Activated T-helper 2 cell treated with anti-CD3 and anti-CD28 coated beads, Interferon-gamma antibody, Interleukin-2, Interleukin-4, amounts not matched to agents 10 μg/mL and 5 μg/mL and 100 μg/mL, durations not matched to agents 14 hours and 24 hours and 36 hours (primary cell): ENCODE results near the gene ARFGEF3. TPM values are rescaled to one million over a fixed set of nuclear protein-coding genes. Genes with fewer than 3 reads are reported as not detected.

Source experiments
- DNase-seq: peaks from one replicate; pipeline ENCODE4 v3.0.0; 2021; ENCODE audit warnings: low spot score
- H3K27ac Mint-ChIP-seq: one replicate; pipeline ENCODE4 v1.8.0; 2021; ENCODE audit warnings: mixed read lengths
- H3K27me3 Mint-ChIP-seq: one replicate; pipeline ENCODE4 v1.8.0; 2021; ENCODE audit warnings: low read depth, mixed read lengths
- H3K36me3 Mint-ChIP-seq: one replicate; pipeline ENCODE4 v1.8.0; 2021; ENCODE audit warnings: low read depth, mixed read lengths
- H3K4me1 Mint-ChIP-seq: one replicate; pipeline ENCODE4 v1.8.0; 2021; ENCODE audit warnings: low read depth, mixed read lengths
- H3K4me3 Mint-ChIP-seq: one replicate; pipeline ENCODE4 v1.8.0; 2021; ENCODE audit warnings: low read depth, mild to moderate bottlenecking, moderate library complexity, mixed read lengths
- H3K9me3 Mint-ChIP-seq: one replicate; pipeline ENCODE4 v1.8.0; 2021; ENCODE audit warnings: mixed read lengths
- intact Hi-C: fragments of 100-400 bp; cut with micrococcal nuclease; formaldehyde crosslinking; loops from one replicate; pipeline ENCODE4 v1.15.1; 2023
- total RNA-seq: library from RNA; stranded (reverse); gene quantifications from 2 replicates; pipeline ENCODE4 v1.2.3, GENCODE V29; 2022

Gene ARFGEF3
- total RNA-seq, 1 donor from 2014 or later: 0.55 TPM

GRCh38 chr6:138145402-138145801 lies 16.3 kb upstream of the ARFGEF3 start:
- intact Hi-C loops: no loop called here
- H3K36me3 Mint-ChIP-seq: no peaks in the 10 kb centered on the region
- H3K4me3 Mint-ChIP-seq: no peak overlapping the region
- H3K9me3 Mint-ChIP-seq: no peaks in the 10 kb centered on the region
- no peak for DNase-seq
- no peak overlapping the region for H3K27ac Mint-ChIP-seq
- no peaks in the 10 kb centered on the region for H3K4me1 Mint-ChIP-seq
- peaks cover 29% of the 10 kb centered on the region for H3K27me3 Mint-ChIP-seq

- Mint-ChIP-seq H3K4me3 (no peak overlapping the region), H3K4me1 (no peaks in the 10 kb centered on the region)
- no peak for DNase-seq
Observed at GRCh38 chr6:138146544-138146943, 15.2 kb upstream of the ARFGEF3 start.

GRCh38 chr6:138155443-138155842 lies 6.3 kb upstream of the ARFGEF3 start:
- Mint-ChIP-seq H3K4me1 (no peaks in the 10 kb centered on the region), H3K4me3 (no peak overlapping the region), H3K27me3 (peaks cover 56% of the 10 kb centered on the region), H3K9me3 (no peaks in the 10 kb centered on the region), H3K27ac (no peak overlapping the region), H3K36me3 (no peaks in the 10 kb centered on the region)
- no peak for DNase-seq
- intact Hi-C loops: no loop called here

More at GRCh38 chr6:138146544-138146943, 15.2 kb upstream of the ARFGEF3 start:
- intact Hi-C loops: no loop called here
- H3K27me3 Mint-ChIP-seq: peaks cover 32% of the 10 kb centered on the region
- H3K27ac Mint-ChIP-seq: no peak overlapping the region
- no peaks in the 10 kb centered on the region for H3K9me3 Mint-ChIP-seq
- no peaks in the 10 kb centered on the region for H3K36me3 Mint-ChIP-seq

GRCh38 chr6:138157986-138158638 lies 3.6 kb upstream of the ARFGEF3 start:
- H3K4me1 Mint-ChIP-seq: peaks cover 12% of the 10 kb centered on the region
- H3K27me3 Mint-ChIP-seq: peaks cover 57% of the 10 kb centered on the region
- no peaks in the 10 kb centered on the region for H3K36me3 Mint-ChIP-seq
- DNase-seq: no peak
- H3K4me3 Mint-ChIP-seq: no peak overlapping the region
- H3K27ac Mint-ChIP-seq: no peak overlapping the region
- intact Hi-C loops: no loop called here
- H3K9me3 Mint-ChIP-seq: no peaks in the 10 kb centered on the region

DNA sequence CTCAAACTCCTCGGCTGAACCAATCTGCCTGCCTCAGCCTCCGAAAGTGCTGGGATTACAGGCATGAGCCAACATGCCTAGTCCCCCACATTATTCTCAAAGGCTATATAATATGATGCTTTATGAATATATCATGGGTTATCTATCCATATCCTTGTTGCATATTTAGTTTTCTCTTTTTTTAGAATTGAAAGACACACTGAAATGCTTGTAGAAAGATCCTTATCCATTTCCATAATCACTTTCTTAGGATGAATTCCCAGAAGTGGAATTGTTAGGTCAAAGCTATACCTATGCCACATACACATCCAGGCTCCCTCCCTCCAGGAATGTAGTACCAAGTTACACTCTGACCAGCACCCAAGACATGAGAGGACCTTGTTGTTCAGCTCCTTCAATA lies 2.5 kb upstream of the ARFGEF3 start:
- no peak overlapping the region for H3K27ac Mint-ChIP-seq
- H3K9me3 Mint-ChIP-seq: no peaks in the 10 kb centered on the region
- H3K36me3 Mint-ChIP-seq: no peaks in the 10 kb centered on the region
- no peak overlapping the region for H3K4me3 Mint-ChIP-seq
- DNase-seq: no peak
- intact Hi-C loops: no loop called here
- peaks cover 62% of the 10 kb centered on the region for H3K27me3 Mint-ChIP-seq
- peaks cover 12% of the 10 kb centered on the region for H3K4me1 Mint-ChIP-seq

DNA sequence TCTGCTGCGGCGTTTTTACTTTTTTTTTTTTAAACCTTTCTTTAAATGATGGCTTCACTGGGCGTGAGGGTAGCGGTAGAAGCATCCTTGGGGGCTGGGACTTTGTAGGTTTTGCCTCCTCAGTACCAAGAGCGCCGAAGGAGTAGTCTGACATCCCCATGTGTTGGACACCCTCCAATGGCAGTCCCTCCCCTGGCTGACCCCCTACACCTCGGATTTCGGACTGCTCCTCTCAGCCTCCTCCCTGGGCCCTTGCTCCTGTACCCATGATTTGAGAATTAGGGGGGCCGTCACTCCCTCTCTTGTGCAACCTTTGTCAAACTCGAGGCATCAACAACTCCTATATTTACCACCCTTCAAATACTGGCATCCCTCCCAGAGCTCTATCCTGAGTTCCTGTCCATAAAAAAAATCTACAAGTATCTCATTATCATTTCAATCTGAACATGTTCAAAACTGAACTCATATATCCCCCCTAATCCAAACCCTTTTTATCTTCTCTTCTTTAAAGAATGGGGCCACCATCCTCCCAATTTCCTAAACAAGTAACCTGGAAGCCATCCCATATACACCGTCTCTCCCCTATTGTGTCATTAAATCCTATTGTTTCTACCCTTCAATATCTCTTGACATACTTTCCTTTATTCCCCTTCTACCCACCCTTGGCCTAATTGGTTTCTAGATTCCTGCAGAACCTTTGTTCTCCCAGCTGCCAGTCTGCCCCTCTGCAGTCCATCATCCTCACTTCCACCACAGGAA lies 1.2 kb upstream of the ARFGEF3 start:
- H3K36me3 Mint-ChIP-seq: no peaks in the 10 kb centered on the region
- peaks cover 58% of the 10 kb centered on the region for H3K27me3 Mint-ChIP-seq
- H3K9me3 Mint-ChIP-seq: no peaks in the 10 kb centered on the region
- peaks cover 12% of the 10 kb centered on the region for H3K4me1 Mint-ChIP-seq
- peak overlapping the region; percentile 54 for H3K4me3 Mint-ChIP-seq
- intact Hi-C loops: no loop called here
- no peak for DNase-seq
- no peak overlapping the region for H3K27ac Mint-ChIP-seq

- Mint-ChIP-seq H3K4me1 (peaks cover 12% of the 10 kb centered on the region), H3K9me3 (no peaks in the 10 kb centered on the region), H3K27ac (no peak overlapping the region), H3K27me3 (peaks cover 56% of the 10 kb centered on the region), H3K4me3 (peak overlapping the region; percentile 54), H3K36me3 (no peaks in the 10 kb centered on the region)
- intact Hi-C loops: no loop called here
- DNase-seq: no peak
Observed at GRCh38 chr6:138161088-138161337, 726 bp upstream of the ARFGEF3 start.

DNA sequence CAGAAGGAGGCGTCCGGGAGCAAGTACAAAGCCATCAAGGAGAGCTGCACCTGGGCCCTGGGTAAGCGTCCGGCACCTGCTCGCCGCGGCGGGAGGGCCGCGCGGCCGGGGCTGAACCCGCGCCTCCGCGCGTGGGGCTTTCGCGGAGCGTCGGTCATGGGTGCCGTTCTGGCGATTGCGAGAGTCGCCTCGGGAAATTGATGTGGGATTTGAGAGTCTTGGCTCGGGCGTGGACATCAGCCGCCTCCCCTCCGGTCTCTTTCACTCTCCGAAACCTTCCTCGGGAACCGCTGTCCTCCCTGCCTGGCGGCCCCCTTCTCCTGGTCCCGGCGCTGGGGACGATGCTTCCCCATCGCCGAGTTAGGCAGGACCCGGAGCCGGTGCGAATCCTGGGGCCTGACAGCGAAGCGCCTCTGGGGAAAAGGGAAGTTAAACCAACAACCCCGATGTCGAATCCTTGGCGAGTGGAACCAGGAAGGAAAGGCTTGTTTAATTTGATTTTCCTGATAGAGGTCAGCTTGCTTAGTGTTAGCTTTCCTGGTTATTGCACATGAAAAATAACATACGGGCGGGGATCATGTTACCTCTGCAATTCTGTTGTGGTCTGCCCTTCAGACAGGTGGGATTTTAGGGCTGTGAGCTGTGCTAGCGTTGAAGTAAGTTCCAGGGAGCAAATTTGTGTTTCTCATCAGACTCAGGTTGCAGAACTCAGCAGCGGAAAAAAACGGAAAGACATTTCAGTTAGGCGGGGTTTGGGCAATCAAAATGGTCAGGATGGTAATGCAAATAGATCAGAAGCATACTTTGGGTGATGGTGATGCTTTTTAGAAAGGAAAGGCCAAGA lies 594 bp downstream of the ARFGEF3 start:
- Mint-ChIP-seq H3K9me3 (no peaks in the 10 kb centered on the region), H3K4me3 (peak overlapping the region; percentile 62), H3K27me3 (peaks cover 59% of the 10 kb centered on the region), H3K27ac (no peak overlapping the region), H3K4me1 (peaks cover 12% of the 10 kb centered on the region), H3K36me3 (no peaks in the 10 kb centered on the region)
- DNase-seq: no peak
- intact Hi-C loops: loop anchor here (2.0 kb wide), 1 partner anchor 46 kb away; no protein-coding TSS in a partner anchor

DNA sequence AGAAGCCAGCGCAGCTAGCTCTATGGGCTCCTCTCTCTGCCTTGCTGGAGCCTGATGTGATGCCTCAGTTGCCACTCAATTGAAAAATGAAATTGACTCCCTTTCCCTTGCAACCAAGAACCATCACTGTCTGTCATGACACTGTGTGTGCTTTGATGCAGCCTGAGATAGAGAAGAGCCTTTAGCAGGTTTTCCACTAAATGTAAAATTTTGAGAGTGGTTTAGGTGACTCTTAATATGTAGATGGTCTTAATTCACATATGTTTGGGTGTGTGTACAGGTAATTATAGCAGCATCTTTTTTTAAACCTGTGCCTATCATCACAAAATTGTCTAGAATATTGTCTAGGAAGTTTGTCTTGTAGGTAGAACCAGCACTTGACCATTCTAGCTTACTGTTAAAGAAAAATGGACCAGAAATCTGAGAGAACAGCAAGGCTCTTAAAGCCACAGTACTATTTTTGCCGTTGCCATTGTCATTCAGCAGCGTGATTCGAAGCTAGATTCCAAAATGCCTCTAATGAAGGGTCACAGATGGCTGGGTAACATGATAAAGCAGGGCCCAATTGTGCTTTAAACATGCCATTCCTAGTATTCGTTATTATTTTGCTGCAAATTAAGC lies 1.3 kb downstream of the ARFGEF3 start:
- Mint-ChIP-seq H3K4me1 (peaks cover 12% of the 10 kb centered on the region), H3K27ac (no peak overlapping the region), H3K9me3 (no peaks in the 10 kb centered on the region), H3K27me3 (peaks cover 62% of the 10 kb centered on the region), H3K36me3 (no peaks in the 10 kb centered on the region), H3K4me3 (peak overlapping the region; percentile 62)
- intact Hi-C loops: loop anchor here (2.0 kb wide), 1 partner anchor 46 kb away; no protein-coding TSS in a partner anchor
- DNase-seq: no peak

DNA sequence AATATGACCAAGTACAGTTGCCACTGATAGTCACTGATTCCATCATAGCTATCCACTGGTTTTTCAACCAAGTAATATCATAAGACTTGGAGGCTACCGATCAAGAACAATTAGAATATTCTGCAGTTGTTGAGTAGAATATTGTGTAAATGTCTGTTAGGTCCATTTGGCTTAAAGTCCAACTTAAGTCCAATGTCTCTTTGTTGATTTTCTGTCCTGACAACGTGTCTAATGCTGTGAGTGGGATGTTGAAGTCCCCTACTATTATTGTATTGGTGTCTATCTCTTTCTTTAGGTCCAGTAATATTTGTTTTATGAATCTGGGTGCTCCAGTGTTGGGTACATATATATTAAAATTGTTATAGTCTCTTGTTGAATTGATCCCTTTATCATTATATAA lies 13.9 kb downstream of the ARFGEF3 start:
- intact Hi-C loops: no loop called here
- Mint-ChIP-seq H3K4me3 (no peak overlapping the region), H3K27ac (no peak overlapping the region), H3K4me1 (no peaks in the 10 kb centered on the region), H3K27me3 (peaks cover 26% of the 10 kb centered on the region), H3K36me3 (no peaks in the 10 kb centered on the region), H3K9me3 (peaks cover 17% of the 10 kb centered on the region)
- no peak for DNase-seq

GRCh38 chr6:138176652-138177232 lies 15.0 kb downstream of the ARFGEF3 start:
- DNase-seq: no peak
- H3K4me1 Mint-ChIP-seq: no peaks in the 10 kb centered on the region
- H3K4me3 Mint-ChIP-seq: no peak overlapping the region
- intact Hi-C loops: no loop called here
- no peaks in the 10 kb centered on the region for H3K36me3 Mint-ChIP-seq
- peaks cover 22% of the 10 kb centered on the region for H3K27me3 Mint-ChIP-seq
- H3K9me3 Mint-ChIP-seq: peaks cover 17% of the 10 kb centered on the region
- H3K27ac Mint-ChIP-seq: no peak overlapping the region

DNA sequence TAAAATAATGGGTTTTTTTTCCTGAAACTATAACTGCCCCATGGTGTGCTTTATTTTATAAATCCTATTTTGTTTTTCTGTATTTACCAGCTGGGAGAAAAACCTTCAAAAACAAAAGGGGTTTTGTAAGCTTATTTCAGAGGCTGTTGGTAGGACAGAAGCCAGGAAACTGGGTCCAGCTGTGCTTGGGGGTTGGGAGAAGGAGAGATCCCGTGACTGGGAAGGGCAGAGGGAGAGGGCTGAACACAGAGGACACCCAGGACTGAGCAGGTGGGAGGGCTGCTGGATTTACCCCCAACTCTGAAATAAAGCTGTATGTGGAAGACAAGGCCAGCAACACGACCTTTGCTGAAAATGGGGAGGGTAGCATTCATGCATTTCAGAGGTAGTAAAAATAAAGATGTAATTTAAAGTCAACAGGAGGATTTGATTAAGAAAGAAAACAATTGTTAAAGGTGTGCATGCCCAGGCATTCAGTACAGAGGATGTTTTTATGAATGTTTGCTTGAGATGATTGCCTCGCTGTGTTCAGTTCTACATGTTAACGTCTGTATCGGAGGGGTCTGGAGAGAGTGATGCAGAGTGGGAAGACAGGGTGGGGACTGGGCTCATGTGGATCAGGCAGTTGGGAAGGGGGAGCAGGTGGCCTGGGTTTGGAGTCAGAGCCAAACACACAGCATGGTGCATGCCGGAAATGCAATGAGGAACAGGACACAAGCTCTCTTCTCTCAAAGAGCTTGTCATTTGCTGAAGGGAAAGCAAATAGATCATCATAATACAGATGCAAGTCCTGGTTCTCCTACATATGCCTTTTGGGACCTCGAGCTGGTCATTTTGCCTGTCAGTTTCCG lies 21.4 kb downstream of the ARFGEF3 start:
- Mint-ChIP-seq H3K4me3 (no peak overlapping the region), H3K27me3 (peaks cover 13% of the 10 kb centered on the region), H3K4me1 (no peaks in the 10 kb centered on the region), H3K36me3 (no peaks in the 10 kb centered on the region), H3K9me3 (peaks cover 5% of the 10 kb centered on the region), H3K27ac (no peak overlapping the region)
- intact Hi-C loops: no loop called here
- DNase-seq: no peak
